Activated naive CD4-positive, alpha-beta T cell treated with anti-CD3 and anti-CD28 coated beads for 36 hours (primary cell): ENCODE data around the gene PSPC1. TPM values are rescaled to one million over a fixed set of nuclear protein-coding genes. Genes with fewer than 3 reads are reported as not detected.

Source experiments
- CTCF ChIA-PET: fragments of 350-600 bp; sonication (Branson Sonifier 250); formaldehyde crosslinking; loops from one replicate; lab custom pipeline; 2021; ENCODE audit warnings: antibody characterized with exemption; lab: Charles Lee
- DNase-seq: peaks from one replicate; pipeline ENCODE4 v3.0.0-alpha.2; 2020
- H3K27ac Mint-ChIP-seq: one replicate; pipeline ENCODE4 v1.8.0; 2021; ENCODE audit warnings: mild to moderate bottlenecking, mixed read lengths
- H3K27me3 Mint-ChIP-seq: one replicate; pipeline ENCODE4 v1.8.0; 2021; ENCODE audit warnings: low read depth, mixed read lengths
- H3K36me3 Mint-ChIP-seq: one replicate; pipeline ENCODE4 v1.8.0; 2021; ENCODE audit warnings: low read depth, mixed read lengths
- H3K4me1 Mint-ChIP-seq: one replicate; pipeline ENCODE4 v1.8.0; 2021; ENCODE audit warnings: low read depth, mixed read lengths
- H3K4me3 Mint-ChIP-seq: one replicate; pipeline ENCODE4 v1.8.0; 2021; ENCODE audit warnings: mild to moderate bottlenecking, moderate library complexity, mixed read lengths
- H3K9me3 Mint-ChIP-seq: one replicate; pipeline ENCODE4 v1.8.0; 2021; ENCODE audit warnings: mixed read lengths
- intact Hi-C: fragments of 100-400 bp; cut with micrococcal nuclease; formaldehyde crosslinking; loops from one replicate; pipeline ENCODE4 v1.15.1; 2023
- total RNA-seq, 2 experiments: library from RNA; stranded (reverse); gene quantifications; one replicate each; pipeline ENCODE4 v1.2.3, GENCODE V29; 2021

Gene PSPC1
- total RNA-seq, 2 experiments from 2014 or later: 46.5 to 48.2 TPM

GRCh38 chr13:19664481-19665230 is 118.1 kb downstream of the PSPC1 start:
- CTCF ChIA-PET: interaction anchor here (1.6 kb wide), 1 partner anchor 68 kb away, joined by 4 read pairs; no protein-coding TSS in a partner anchor
- Mint-ChIP-seq H3K4me3 (no peak overlapping the region), H3K27ac (peak overlapping the region; percentile 1), H3K36me3 (peaks cover 42% of the 10 kb centered on the region), H3K4me1 (no peaks in the 10 kb centered on the region), H3K27me3 (no peaks in the 10 kb centered on the region), H3K9me3 (no peaks in the 10 kb centered on the region)
- intact Hi-C loops: no loop called here
- DNase-seq: no peak

GRCh38 chr13:19663416-19663979 is 119.2 kb downstream of the PSPC1 start:
- Mint-ChIP-seq H3K9me3 (no peaks in the 10 kb centered on the region), H3K36me3 (peaks cover 42% of the 10 kb centered on the region), H3K27me3 (no peaks in the 10 kb centered on the region), H3K4me3 (no peak overlapping the region), H3K4me1 (no peaks in the 10 kb centered on the region), H3K27ac (no peak overlapping the region)
- CTCF ChIA-PET: interaction anchor here (1.6 kb wide), 1 partner anchor 69 kb away, joined by 4 read pairs; no protein-coding TSS in a partner anchor
- no peak for DNase-seq
- intact Hi-C loops: no loop called here

GRCh38 chr13:19661561-19661960 is 121.2 kb downstream of the PSPC1 start:
- H3K27ac Mint-ChIP-seq: no peak overlapping the region
- CTCF ChIA-PET: no interaction called here
- H3K4me3 Mint-ChIP-seq: no peak overlapping the region
- H3K4me1 Mint-ChIP-seq: no peaks in the 10 kb centered on the region
- intact Hi-C loops: no loop called here
- H3K36me3 Mint-ChIP-seq: peaks cover 35% of the 10 kb centered on the region
- no peaks in the 10 kb centered on the region for H3K9me3 Mint-ChIP-seq
- H3K27me3 Mint-ChIP-seq: no peaks in the 10 kb centered on the region
- DNase-seq: no peak

GRCh38 chr13:19661126-19661525 is 121.6 kb downstream of the PSPC1 start:
- Mint-ChIP-seq H3K36me3 (peaks cover 35% of the 10 kb centered on the region), H3K4me1 (no peaks in the 10 kb centered on the region), H3K27ac (no peak overlapping the region), H3K9me3 (no peaks in the 10 kb centered on the region), H3K4me3 (no peak overlapping the region), H3K27me3 (no peaks in the 10 kb centered on the region)
- no peak for DNase-seq
- intact Hi-C loops: no loop called here
- CTCF ChIA-PET: interaction anchor here (0.6 kb wide), 1 partner anchor 28 kb away, joined by 6 read pairs; no protein-coding TSS in a partner anchor

GRCh38 chr13:19658831-19659230 is 123.9 kb downstream of the PSPC1 start:
- Mint-ChIP-seq H3K27me3 (no peaks in the 10 kb centered on the region), H3K4me3 (no peak overlapping the region), H3K36me3 (peaks cover 27% of the 10 kb centered on the region), H3K4me1 (no peaks in the 10 kb centered on the region), H3K27ac (no peak overlapping the region), H3K9me3 (no peaks in the 10 kb centered on the region)
- CTCF ChIA-PET: no interaction called here
- DNase-seq: no peak
- intact Hi-C loops: no loop called here

GRCh38 chr13:19657872-19658591 is 124.7 kb downstream of the PSPC1 start:
- DNase-seq: no peak
- Mint-ChIP-seq H3K27ac (peak overlapping the region; percentile 24), H3K4me3 (no peak overlapping the region), H3K27me3 (no peaks in the 10 kb centered on the region), H3K36me3 (peaks cover 25% of the 10 kb centered on the region), H3K4me1 (no peaks in the 10 kb centered on the region), H3K9me3 (no peaks in the 10 kb centered on the region)
- intact Hi-C loops: no loop called here
- CTCF ChIA-PET: no interaction called here

Other genes starting within 250 kb of the PSPC1 start
- not detected for gene TPTE2, start 221.4 kb downstream of the PSPC1 start, total RNA-seq
- gene MPHOSPH8, start 149.3 kb downstream of the PSPC1 start, total RNA-seq: 10 to 100 TPM; 20.6 to 21.5 TPM
- 1 to 10 TPM; 8.1 to 8.5 TPM for gene ZMYM5, start 80.7 kb upstream of the PSPC1 start, total RNA-seq
- gene ZMYM2, start 175.8 kb upstream of the PSPC1 start, total RNA-seq: 10 to 100 TPM; 38.9 to 42.9 TPM